ENCODE measurements around the gene AQP12B.

DNA sequence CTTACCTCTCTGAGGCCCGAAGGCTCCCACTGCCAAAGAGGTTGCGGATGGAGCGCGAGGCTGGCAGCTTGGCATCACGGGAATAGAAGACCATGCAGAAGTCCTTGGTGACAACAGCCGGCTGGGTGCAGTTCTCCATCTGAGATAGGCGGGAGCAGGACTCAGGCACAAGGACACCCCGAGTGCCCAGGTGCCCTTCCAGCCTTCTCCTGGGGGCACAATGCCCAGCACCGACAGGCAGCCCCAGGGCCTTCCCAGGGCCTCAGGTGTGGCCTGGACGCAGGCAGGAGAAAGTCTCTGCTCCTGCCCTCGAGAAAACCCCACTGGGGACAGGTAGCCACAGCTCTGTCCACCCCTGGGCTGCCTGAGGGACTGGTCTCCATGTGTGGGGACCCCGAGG is 42.6 kb upstream of the AQP12B start:
- TF ChIP-seq, protein P1, sequence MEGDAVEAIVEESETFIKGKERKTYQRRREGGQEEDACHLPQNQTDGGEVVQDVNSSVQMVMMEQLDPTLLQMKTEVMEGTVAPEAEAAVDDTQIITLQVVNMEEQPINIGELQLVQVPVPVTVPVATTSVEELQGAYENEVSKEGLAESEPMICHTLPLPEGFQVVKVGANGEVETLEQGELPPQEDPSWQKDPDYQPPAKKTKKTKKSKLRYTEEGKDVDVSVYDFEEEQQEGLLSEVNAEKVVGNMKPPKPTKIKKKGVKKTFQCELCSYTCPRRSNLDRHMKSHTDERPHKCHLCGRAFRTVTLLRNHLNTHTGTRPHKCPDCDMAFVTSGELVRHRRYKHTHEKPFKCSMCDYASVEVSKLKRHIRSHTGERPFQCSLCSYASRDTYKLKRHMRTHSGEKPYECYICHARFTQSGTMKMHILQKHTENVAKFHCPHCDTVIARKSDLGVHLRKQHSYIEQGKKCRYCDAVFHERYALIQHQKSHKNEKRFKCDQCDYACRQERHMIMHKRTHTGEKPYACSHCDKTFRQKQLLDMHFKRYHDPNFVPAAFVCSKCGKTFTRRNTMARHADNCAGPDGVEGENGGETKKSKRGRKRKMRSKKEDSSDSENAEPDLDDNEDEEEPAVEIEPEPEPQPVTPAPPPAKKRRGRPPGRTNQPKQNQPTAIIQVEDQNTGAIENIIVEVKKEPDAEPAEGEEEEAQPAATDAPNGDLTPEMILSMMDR (IDR thresholded peaks at IDR 0.05) = no peak
- no peak for TF ChIP-seq ZFX (IDR thresholded peaks at IDR 0.05; ENCODE audit: borderline replicate concordance)
